Fibroblast of the aortic adventitia (primary cell): ENCODE data around the gene MAGEA8. TPM values are rescaled to one million over a fixed set of nuclear protein-coding genes. Genes with fewer than 3 reads are reported as not detected.
"Not testable (repeated sequence)": the region's sequence is repeated elsewhere in the genome, so short reads cannot be mapped to it uniquely, and the experiment has no call there.

ENCODE experiments used
- DNase-seq: peaks from one replicate; pipeline ENCODE4 v3.0.0-alpha.2; 2010; ENCODE audit warnings: low read depth
- H3K4me3 ChIP-seq: 2 replicates; pipeline ENCODE4 v1.5.1; 2011; ENCODE audit warnings: low read depth, mild to moderate bottlenecking, control low read depth, low read length, moderate library complexity
- CTCF ChIP-seq: IDR thresholded peaks from 2 replicates; pipeline ENCODE4 v1.5.1; 2011; ENCODE audit warnings: mild to moderate bottlenecking, low read length, control low read depth, inconsistent platforms; ENCODE audit not compliant: insufficient read depth
- total RNA-seq: library from RNA; depleted of rRNA; stranded (reverse); fragments of >200 nt; gene quantifications from 2 replicates; pipeline ENCODE4 v1.2.3, GENCODE V29; 2012; ENCODE audit warnings: low replicate concordance

The MAGEA8 gene
- total RNA-seq, 1 donor = not detected

- TF ChIP-seq CTCF = no peak
- H3K4me3 ChIP-seq = no peak overlapping the region
- DNase-seq = no peak
Measured at GRCh38 chrX:149865390-149865789, 15.6 kb upstream of the MAGEA8 start.

GRCh38 chrX:149867488-149867887 is 13.5 kb upstream of the MAGEA8 start:
- DNase-seq = no peak
- H3K4me3 ChIP-seq = no peak overlapping the region
- no peak for TF ChIP-seq CTCF

- TF ChIP-seq CTCF = no peak
Measured at GRCh38 chrX:149870840-149871239, 10.1 kb upstream of the MAGEA8 start.

GRCh38 chrX:149871433-149871832 is 9.6 kb upstream of the MAGEA8 start:
- no peak overlapping the region for H3K4me3 ChIP-seq
- DNase-seq = no peak
- no peak for TF ChIP-seq CTCF

More at GRCh38 chrX:149870840-149871239, 10.1 kb upstream of the MAGEA8 start:
- no peak for DNase-seq
- H3K4me3 ChIP-seq = no peak overlapping the region

- DNase-seq = no peak
- TF ChIP-seq CTCF = no peak
Measured at GRCh38 chrX:149871940-149872339, 9.0 kb upstream of the MAGEA8 start.

GRCh38 chrX:149877157-149877556 is 3.8 kb upstream of the MAGEA8 start:
- no peak overlapping the region for H3K4me3 ChIP-seq
- DNase-seq = no peak
- TF ChIP-seq CTCF = no peak

More at GRCh38 chrX:149871940-149872339, 9.0 kb upstream of the MAGEA8 start:
- H3K4me3 ChIP-seq = no peak overlapping the region

GRCh38 chrX:149877636-149878035 is 3.3 kb upstream of the MAGEA8 start:
- DNase-seq = no peak
- no peak for TF ChIP-seq CTCF
- no peak overlapping the region for H3K4me3 ChIP-seq

- not testable (repeated sequence) for DNase-seq
Measured at GRCh38 chrX:149890828-149891227, 9.8 kb downstream of the MAGEA8 start.

More at GRCh38 chrX:149890828-149891227, 9.8 kb downstream of the MAGEA8 start:
- not testable (repeated sequence) for H3K4me3 ChIP-seq
